ENCODE measurements around the gene MEP1B. TPM values are rescaled to one million over a fixed set of nuclear protein-coding genes. Genes with fewer than 3 reads are reported as not detected.
"Not testable (repeated sequence)": the region's sequence is repeated elsewhere in the genome, so short reads cannot be mapped to it uniquely, and the experiment has no call there.

The MEP1B gene
- total and polyA plus RNA-seq, 2 experiments from 2014 or later: not detected

DNA sequence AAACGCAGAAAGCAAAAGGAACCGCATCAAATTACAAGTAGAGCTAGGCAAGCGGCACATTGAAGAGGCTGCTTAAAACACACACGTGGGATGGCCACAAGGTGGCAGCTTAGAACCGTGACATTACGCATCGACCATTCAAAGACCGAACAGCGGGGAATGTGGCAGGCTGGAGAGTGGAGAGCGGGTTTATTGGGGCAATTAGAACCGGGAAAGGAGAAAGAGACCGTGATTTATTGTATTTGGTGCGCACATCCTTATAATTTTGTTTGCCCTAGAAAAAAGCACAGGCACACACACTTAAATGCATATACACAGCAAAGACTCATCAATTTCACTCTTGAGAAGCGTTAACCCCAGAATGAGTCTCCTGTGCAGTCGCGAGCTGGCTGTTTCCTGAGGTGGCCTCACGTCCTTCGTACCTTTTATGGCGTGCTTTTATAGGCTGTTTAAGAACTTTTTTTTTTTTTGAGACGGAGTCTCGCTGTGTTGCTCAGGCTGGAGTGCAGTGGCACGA, 31.7 kb upstream of the MEP1B start:
- H2AFZ ChIP-seq: peak overlapping the region; percentile 74

DNA sequence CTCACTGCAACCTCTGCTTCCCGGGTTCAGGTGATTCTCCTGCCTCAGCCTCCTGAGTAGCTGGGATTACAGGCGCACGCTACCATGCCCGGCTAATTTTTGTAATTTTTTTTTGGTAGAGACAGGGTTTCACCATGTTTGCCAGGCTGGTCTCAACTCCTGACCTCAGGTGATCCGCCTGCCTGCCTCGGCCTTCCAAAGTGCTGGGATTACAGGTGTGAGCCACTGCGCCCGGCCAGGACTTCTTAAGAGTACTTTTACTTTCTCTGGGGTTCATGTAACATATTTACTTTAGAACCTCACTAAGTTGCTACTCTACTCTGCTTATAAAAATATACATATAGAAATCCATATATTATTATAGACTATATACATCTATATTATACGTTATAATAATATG, 31.2 kb upstream of the MEP1B start:
- peak overlapping the region; percentile 56 for H3K4me2 ChIP-seq
- H3K4me1 Mint-ChIP-seq; H3K9me3 Mint-ChIP-seq; H3K9me2 ChIP-seq (ENCODE audit: insufficient read depth); H3K27ac Mint-ChIP-seq; H4K20me1 ChIP-seq (replicated peaks; ENCODE audit: insufficient read depth); H3K36me3 ChIP-seq (ENCODE audit: insufficient read depth); DNase-seq (ENCODE audit: low spot score); H3K36me3 Mint-ChIP-seq (ENCODE audit: low read depth); H3K27ac ChIP-seq (ENCODE audit: low read depth); H3K4me1 ChIP-seq (ENCODE audit: insufficient read depth); ATAC-seq; H3K79me2 ChIP-seq (replicated peaks; ENCODE audit: insufficient read depth); H3K27me3 Mint-ChIP-seq (ENCODE audit: insufficient read depth, low read depth, poor library complexity); H3K27me3 ChIP-seq (ENCODE audit: insufficient read depth); H3K4me3 Mint-ChIP-seq; H3F3A ChIP-seq (replicated peaks; ENCODE audit: low read depth): not testable (repeated sequence)
- peak overlapping the region; percentile 26; the same call in 1 of the 2 replicates for H3K4me3 ChIP-seq
- peak overlapping the region; percentile 74 for H2AFZ ChIP-seq

More for the DNA sequence above, 31.7 kb upstream of the MEP1B start:
- no peaks in the 10 kb centered on the region for H3K9me2 ChIP-seq (ENCODE audit: insufficient read depth)
- ATAC-seq (peak; percentile 98), DNase-seq (ENCODE audit: low spot score) (peak; percentile 98)
- H4K20me1 ChIP-seq (replicated peaks; ENCODE audit: insufficient read depth): no peaks in the 10 kb centered on the region
- no peak overlapping the region for H3K27ac ChIP-seq (ENCODE audit: low read depth)
- no peaks in the 10 kb centered on the region for H3F3A ChIP-seq (replicated peaks; ENCODE audit: low read depth)
- H3K79me2 ChIP-seq (replicated peaks; ENCODE audit: insufficient read depth): no peaks in the 10 kb centered on the region
- H3K4me3 Mint-ChIP-seq: peak overlapping the region; percentile 38; the same call in 2 of the 3 replicates
- no peaks in the 10 kb centered on the region for H3K36me3 Mint-ChIP-seq (ENCODE audit: low read depth)
- peaks cover 5% of the 10 kb centered on the region for H3K4me1 Mint-ChIP-seq
- peak overlapping the region; percentile 56 for H3K4me2 ChIP-seq
- TF ChIP-seq, protein P1, sequence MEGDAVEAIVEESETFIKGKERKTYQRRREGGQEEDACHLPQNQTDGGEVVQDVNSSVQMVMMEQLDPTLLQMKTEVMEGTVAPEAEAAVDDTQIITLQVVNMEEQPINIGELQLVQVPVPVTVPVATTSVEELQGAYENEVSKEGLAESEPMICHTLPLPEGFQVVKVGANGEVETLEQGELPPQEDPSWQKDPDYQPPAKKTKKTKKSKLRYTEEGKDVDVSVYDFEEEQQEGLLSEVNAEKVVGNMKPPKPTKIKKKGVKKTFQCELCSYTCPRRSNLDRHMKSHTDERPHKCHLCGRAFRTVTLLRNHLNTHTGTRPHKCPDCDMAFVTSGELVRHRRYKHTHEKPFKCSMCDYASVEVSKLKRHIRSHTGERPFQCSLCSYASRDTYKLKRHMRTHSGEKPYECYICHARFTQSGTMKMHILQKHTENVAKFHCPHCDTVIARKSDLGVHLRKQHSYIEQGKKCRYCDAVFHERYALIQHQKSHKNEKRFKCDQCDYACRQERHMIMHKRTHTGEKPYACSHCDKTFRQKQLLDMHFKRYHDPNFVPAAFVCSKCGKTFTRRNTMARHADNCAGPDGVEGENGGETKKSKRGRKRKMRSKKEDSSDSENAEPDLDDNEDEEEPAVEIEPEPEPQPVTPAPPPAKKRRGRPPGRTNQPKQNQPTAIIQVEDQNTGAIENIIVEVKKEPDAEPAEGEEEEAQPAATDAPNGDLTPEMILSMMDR (conservative IDR thresholded peaks at IDR 0.05; ENCODE audit: low read depth in 2 of 2): peak; percentile 91 to 98
- TF ChIP-seq CREB1 (CRISPR knock-in tag; IDR thresholded peaks at IDR 0.05; ENCODE audit: low read depth) (peak; percentile 68; the same call in 1 of the 2 replicates), NANOG (IDR thresholded peaks at IDR 0.05; ENCODE audit: borderline replicate concordance) (0 out of 2 replicates have a peak, but pooled peaks have one; percentile 25), ZNF114 (CRISPR knock-in tag; IDR thresholded peaks at IDR 0.05) (no peak), EZH2phosphoT487 (IDR thresholded peaks at IDR 0.05; ENCODE audit: unreplicated experiment) (no peak)
- no peak overlapping the region for H3K27ac Mint-ChIP-seq
- H3K27me3 Mint-ChIP-seq (ENCODE audit: insufficient read depth, low read depth, poor library complexity): peaks cover 6% of the 10 kb centered on the region
- peaks cover 3% of the 10 kb centered on the region; the same call in 1 of the 3 replicates for H3K9me3 Mint-ChIP-seq
- H3K4me1 ChIP-seq (ENCODE audit: insufficient read depth): no peaks in the 10 kb centered on the region
- H3K27me3 ChIP-seq (ENCODE audit: insufficient read depth): no peaks in the 10 kb centered on the region
- H3K36me3 ChIP-seq (ENCODE audit: insufficient read depth): no peaks in the 10 kb centered on the region
- H3K4me3 ChIP-seq: peak overlapping the region; percentile 26

DNA sequence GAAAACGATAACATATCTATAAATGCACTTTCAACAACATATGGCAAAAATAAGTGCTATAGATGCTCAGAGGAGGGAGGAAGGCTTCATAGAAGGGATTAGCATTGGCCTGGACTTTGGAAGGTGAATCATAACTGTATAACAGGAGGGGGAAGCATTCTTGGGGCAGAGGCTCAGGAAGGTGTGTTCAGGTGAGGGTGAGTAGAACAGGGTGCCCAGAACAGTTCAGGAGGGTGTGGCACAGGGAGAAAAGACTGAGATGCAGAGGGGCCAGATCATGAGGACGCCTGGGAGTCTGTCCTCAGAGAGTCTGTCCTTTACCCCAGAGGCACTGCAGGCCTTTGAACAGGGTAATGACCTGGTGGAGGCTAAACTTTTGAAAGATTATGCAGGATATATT, 29.3 kb upstream of the MEP1B start:
- Mint-ChIP-seq H3K36me3 (ENCODE audit: low read depth) (no peaks in the 10 kb centered on the region), H3K27ac (no peak overlapping the region), H3K27me3 (ENCODE audit: insufficient read depth, low read depth, poor library complexity) (peaks cover 6% of the 10 kb centered on the region), H3K4me1 (peaks cover 5% of the 10 kb centered on the region), H3K9me3 (no peaks in the 10 kb centered on the region), H3K4me3 (no peak overlapping the region)
- Histone ChIP-seq H3K4me2 (no peak overlapping the region), H4K20me1 (replicated peaks; ENCODE audit: insufficient read depth) (no peaks in the 10 kb centered on the region), H3K79me2 (replicated peaks; ENCODE audit: insufficient read depth) (no peaks in the 10 kb centered on the region), H3K4me3 (no peak overlapping the region), H3F3A (replicated peaks; ENCODE audit: low read depth) (no peaks in the 10 kb centered on the region), H3K9me2 (ENCODE audit: insufficient read depth) (peaks cover 2% of the 10 kb centered on the region; the same call in 1 of the 2 replicates), H3K27me3 (ENCODE audit: insufficient read depth) (no peaks in the 10 kb centered on the region), H2AFZ (no peak overlapping the region), H3K27ac (ENCODE audit: low read depth) (no peak overlapping the region), H3K36me3 (ENCODE audit: insufficient read depth) (no peaks in the 10 kb centered on the region), H3K4me1 (ENCODE audit: insufficient read depth) (no peaks in the 10 kb centered on the region)
- DNase-seq (ENCODE audit: low spot score): no peak
- no peak for ATAC-seq
- TF ChIP-seq ZNF114 (CRISPR knock-in tag; IDR thresholded peaks at IDR 0.05) (no peak), EZH2phosphoT487 (IDR thresholded peaks at IDR 0.05; ENCODE audit: unreplicated experiment) (no peak), JUNB (IDR thresholded peaks at IDR 0.05; ENCODE audit: unreplicated experiment) (no peak), POLR2AphosphoS5 (IDR thresholded peaks at IDR 0.05; ENCODE audit: low read depth) (no peak), CREB1 (CRISPR knock-in tag; IDR thresholded peaks at IDR 0.05; ENCODE audit: low read depth) (no peak), ZNF331 (CRISPR knock-in tag; IDR thresholded peaks at IDR 0.05; ENCODE audit: low read depth) (no peak), EZH2 (IDR thresholded peaks at IDR 0.05; ENCODE audit: low read depth, unreplicated experiment) (no peak), STAT1 (IDR thresholded peaks at IDR 0.05; ENCODE audit: unreplicated experiment) (no peak)
- TF ChIP-seq, protein P1 (conservative IDR thresholded peaks at IDR 0.05; ENCODE audit: low read depth in 2 of 2): no peak
- TF ChIP-seq, protein P2, sequence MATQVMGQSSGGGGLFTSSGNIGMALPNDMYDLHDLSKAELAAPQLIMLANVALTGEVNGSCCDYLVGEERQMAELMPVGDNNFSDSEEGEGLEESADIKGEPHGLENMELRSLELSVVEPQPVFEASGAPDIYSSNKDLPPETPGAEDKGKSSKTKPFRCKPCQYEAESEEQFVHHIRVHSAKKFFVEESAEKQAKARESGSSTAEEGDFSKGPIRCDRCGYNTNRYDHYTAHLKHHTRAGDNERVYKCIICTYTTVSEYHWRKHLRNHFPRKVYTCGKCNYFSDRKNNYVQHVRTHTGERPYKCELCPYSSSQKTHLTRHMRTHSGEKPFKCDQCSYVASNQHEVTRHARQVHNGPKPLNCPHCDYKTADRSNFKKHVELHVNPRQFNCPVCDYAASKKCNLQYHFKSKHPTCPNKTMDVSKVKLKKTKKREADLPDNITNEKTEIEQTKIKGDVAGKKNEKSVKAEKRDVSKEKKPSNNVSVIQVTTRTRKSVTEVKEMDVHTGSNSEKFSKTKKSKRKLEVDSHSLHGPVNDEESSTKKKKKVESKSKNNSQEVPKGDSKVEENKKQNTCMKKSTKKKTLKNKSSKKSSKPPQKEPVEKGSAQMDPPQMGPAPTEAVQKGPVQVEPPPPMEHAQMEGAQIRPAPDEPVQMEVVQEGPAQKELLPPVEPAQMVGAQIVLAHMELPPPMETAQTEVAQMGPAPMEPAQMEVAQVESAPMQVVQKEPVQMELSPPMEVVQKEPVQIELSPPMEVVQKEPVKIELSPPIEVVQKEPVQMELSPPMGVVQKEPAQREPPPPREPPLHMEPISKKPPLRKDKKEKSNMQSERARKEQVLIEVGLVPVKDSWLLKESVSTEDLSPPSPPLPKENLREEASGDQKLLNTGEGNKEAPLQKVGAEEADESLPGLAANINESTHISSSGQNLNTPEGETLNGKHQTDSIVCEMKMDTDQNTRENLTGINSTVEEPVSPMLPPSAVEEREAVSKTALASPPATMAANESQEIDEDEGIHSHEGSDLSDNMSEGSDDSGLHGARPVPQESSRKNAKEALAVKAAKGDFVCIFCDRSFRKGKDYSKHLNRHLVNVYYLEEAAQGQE (IDR thresholded peaks at IDR 0.05; ENCODE audit: unreplicated experiment): no peak

Data from GM23338 (cell line).